ENCODE measurements around the gene NKG7.

NKG7 gene

GRCh38 chr19:51391073-51391611 is 18.7 kb upstream of the NKG7 start:
- no peak for DNase-seq (ENCODE audit: low read depth, low spot score)

- no peak for DNase-seq (ENCODE audit: low read depth, low spot score)
Measured at GRCh38 chr19:51389143-51389542, 16.7 kb upstream of the NKG7 start.

GRCh38 chr19:51387924-51388389 is 15.5 kb upstream of the NKG7 start, which contains the start of gene LIM2:
LIM2 (minus strand) TSS chr19:51387974; CDS start chr19:51387443, 531 bp downstream.
- DNase-seq (ENCODE audit: low read depth, low spot score), result no peak

DNA sequence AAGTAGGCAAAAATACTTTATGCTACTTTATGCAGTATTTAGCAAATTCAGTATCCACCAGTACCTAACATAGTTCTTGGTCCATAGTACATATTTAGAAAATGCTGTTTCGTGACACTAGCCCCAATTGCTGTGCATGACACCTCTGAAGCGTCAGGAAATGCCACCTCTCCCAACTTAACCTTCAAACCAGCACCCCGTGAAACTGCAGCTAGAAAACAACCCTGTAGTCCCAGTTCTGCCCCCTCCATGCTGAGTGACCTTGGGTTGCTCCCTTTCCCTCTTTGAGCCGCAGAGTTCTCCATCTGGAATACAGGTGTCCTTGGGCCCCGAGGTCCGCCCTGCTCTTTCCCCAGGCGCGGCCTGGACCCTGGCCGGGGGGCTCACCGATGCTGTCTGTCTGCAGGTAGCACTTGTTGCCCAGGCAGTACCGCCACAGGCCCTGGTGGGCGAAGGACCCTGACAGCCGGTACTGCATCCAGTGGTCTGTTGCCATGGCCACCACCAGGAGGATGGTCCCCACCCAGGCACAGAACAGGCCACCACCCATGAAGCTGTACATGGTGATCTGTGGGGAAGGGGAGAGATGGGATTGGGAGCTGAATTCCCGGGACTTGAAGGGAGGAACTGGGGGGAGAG is 14.5 kb upstream of the NKG7 start:
- DNase-seq (ENCODE audit: low read depth, low spot score), result no peak

- no peak for DNase-seq (ENCODE audit: low read depth, low spot score)
Measured at GRCh38 chr19:51382004-51382403, 9.6 kb upstream of the NKG7 start.

DNA sequence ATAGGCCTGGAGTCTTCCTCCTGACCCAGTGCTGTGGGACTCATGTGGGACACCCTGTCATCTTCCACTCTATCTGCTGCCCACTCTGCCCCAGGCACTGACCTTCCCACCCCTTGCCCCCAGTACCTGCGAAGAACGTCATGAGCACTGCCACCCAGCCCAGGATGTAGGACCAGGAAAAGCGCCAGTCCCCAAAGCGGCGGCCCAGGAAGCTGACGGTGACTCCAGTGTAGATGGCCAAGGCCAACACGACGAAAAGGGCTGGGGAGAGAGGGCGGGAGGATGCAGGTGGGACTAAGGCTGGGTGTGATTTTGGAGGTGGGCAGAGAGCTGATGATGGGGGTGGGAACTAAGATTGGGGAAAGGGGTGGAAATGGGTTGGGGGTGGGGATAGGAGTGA is 7.9 kb upstream of the NKG7 start:
- DNase-seq (ENCODE audit: low read depth, low spot score), result no peak

- no peak for DNase-seq (ENCODE audit: low read depth, low spot score)
Measured at GRCh38 chr19:51377422-51377821, 5.0 kb upstream of the NKG7 start.

GRCh38 chr19:51375504-51376221 is 3.2 kb upstream of the NKG7 start:
- no peak for DNase-seq (ENCODE audit: low read depth, low spot score)

GRCh38 chr19:51372021-51372648 is 319 bp downstream of the NKG7 start:
- DNase-seq (ENCODE audit: low read depth, low spot score), result no peak

DNA sequence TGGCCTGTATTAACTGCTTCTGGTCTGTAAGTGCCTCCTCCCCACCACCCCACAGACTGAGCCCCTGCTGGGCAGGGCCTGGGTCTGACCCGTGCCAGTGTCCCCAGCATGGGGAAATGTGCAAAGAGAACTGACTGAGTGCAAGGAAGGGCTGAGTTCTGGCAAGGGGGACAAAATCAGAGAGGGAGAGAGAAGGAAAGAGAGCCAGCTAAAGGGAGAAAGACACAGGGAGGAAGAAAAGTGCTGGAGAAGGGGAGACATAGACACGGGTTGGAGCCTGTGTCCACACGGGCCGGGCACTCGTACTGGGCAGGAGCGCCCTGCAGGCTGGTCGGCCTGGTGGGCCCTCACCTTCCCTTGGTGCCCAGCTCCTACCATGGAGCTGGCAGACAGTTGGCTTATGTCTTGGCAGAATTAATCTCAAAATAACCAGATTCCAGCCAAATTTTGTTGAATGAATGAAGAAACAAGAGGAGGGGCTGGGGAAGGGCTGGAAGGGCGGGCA is 1.2 kb downstream of the NKG7 start:
- DNase-seq (ENCODE audit: low read depth, low spot score), result no peak

DNA sequence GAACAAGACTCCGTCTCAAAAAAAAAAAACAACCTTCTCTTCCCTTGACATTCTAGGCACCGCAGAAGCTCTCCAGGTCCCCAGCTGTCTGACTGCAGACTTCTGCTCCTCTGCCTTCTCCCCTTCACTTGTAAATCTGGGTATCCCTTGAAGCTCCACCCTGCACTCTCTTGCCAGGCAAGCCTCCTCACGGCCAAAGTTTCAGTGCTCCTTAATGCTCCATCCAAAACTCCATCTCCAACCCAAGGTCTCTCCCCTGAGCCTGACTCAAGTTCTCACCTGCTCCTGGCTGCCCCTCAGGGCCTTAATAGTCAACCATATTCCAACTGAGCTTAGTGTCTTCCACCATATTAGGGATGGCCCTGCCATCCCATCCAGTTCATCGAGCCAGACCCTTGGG is 2.2 kb downstream of the NKG7 start:
- no peak for DNase-seq (ENCODE audit: low read depth, low spot score)

- no peak for DNase-seq (ENCODE audit: low read depth, low spot score)
Measured at GRCh38 chr19:51368366-51369282, 3.8 kb downstream of the NKG7 start, which contains the start of gene CLDND2. CLDND2 (minus strand) TSS chr19:51369003; CDS start chr19:51368577, 426 bp downstream.

- peak; percentile 96 for DNase-seq (ENCODE audit: low read depth, low spot score)
Measured at GRCh38 chr19:51367565-51368365, 4.7 kb downstream of the NKG7 start.

DNA sequence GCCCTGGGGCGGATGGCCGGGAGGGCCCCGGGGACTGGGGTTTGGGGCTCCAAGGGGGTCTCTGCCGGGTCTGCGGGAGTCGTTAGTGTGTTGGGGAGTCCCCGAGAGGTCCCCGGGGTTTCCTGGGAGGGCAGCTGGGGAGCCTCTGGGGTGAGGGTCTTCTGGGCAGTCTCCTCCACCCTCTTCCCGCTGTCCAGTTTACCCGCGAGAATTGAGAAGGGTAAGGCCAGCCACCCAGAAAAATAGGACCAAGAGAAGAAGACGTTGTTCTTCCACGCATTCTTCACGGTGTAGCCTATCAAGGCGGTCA is 5.2 kb downstream of the NKG7 start:
- DNase-seq (ENCODE audit: low read depth, low spot score), result no peak

DNA sequence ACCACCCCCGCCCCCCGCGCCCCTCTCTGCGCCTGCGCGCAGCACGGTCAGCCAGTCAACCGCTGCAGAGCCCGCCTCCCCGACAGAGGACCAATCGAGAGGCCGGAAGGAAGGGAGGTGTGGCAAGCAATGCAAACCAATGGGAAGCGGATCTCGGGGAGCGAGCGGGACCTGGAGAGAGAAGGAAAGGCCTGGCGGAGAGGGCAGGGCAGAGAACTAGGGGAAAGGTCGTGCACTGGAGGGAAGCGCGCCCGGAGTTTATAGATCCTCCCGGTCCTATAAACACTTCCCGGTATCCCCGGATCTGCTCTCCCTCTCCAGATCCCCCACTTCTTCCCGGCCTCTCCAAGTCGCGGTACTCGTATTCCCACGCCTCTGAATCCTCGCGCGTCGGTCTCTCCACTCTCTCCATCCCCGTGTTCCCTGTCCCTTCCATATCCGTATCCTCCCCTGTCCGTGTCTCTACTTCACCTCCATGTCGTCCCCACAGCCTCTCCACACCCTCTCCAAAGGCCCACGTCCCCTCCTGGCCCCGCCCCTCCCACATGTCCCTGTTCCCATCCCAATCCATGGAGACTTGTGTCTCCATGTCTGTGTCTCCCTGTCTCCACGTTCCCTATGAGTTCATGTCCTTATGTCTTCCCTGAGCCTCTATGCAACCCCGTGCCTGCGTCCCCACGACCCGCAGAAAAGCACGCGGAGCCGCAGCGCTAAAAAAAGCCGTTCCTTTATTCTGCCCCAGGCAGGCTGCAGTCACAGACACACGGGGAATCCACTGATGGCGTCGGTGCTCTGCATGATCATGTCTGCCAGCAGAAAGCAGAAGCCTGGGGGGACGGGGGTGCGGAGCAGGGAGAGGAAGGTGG is 5.8 kb downstream of the NKG7 start:
- DNase-seq (ENCODE audit: low read depth, low spot score), result peak; percentile 88

- no peak for DNase-seq (ENCODE audit: low read depth, low spot score)
Measured at GRCh38 chr19:51365965-51366388, 6.5 kb downstream of the NKG7 start, which contains the start of gene ETFB. ETFB (minus strand) TSS chr19:51366388; CDS start chr19:51366326, 62 bp downstream.

GRCh38 chr19:51365211-51365964 is 7.1 kb downstream of the NKG7 start:
- no peak for DNase-seq (ENCODE audit: low read depth, low spot score)

Data from brain pericyte (primary cell).